HG02981 (cell line): Measurements from ENCODE around the gene BARHL2.
A peak's percentile ranks its signal among the peaks of the same experiment; 100 is the strongest.

Experiments used
- ATAC-seq: cut with Tn5 transposase; IDR thresholded peaks from one replicate; pipeline ENCODE4 v1.9.1; 2021; ENCODE audit warnings: mild to moderate bottlenecking, moderate library complexity; ENCODE audit not compliant: unreplicated experiment

Gene BARHL2

DNA sequence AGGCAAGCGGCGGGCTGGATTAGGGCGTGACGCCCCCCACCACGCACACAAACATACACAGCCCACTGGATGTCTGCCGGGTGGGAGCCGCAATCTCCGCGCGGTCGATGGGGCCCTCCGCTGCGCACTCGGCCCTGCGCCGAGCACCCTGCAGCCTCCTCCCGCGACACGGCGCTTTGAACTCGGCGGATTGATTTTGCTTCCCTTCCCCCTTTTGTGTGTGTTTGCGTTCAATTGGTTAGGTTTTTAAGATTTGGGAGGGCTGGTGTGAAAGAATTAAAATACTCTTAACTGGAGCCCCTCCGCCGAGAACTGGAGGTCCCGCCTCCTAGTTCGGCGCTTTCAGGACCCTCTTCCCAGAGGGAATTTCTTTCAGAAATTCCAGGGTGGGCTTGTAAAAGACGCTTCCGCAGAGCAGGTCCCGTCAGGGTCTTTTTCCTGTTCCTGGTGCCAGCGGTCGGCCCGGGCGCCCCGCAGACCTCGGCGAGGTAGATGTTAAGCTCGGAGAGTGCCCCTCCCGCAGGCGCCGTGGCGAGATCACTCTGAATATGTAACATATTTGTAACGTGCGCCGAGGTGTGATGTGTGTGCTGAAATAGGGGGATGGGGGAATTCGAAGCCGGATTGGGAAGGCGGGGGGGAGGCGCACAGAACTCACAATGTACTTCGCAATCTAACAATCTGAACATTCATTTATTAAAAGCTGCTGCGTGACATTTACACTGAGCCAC lies 8.0 kb upstream of the BARHL2 start:
- ATAC-seq, result no peak

DNA sequence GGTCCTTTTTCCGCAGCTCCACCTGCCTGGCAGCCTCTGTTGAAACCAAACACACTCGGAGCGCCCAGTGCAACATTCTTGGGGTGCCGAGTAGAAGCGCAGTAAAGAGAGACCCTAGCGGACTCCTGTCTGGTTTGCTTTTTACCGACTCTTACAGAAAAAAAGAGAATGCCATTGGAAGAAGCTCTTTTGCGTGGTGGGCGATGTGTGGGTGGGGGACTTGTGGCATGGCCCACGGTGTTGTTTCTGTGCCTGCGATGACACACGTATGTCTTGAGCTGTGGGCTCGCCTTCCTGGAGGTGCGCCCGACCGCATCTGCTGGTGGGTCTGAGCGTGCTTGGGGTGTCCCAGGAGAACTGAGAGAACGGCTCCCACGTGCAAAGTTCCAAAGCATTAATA lies 7.3 kb upstream of the BARHL2 start:
- ATAC-seq, result no peak

DNA sequence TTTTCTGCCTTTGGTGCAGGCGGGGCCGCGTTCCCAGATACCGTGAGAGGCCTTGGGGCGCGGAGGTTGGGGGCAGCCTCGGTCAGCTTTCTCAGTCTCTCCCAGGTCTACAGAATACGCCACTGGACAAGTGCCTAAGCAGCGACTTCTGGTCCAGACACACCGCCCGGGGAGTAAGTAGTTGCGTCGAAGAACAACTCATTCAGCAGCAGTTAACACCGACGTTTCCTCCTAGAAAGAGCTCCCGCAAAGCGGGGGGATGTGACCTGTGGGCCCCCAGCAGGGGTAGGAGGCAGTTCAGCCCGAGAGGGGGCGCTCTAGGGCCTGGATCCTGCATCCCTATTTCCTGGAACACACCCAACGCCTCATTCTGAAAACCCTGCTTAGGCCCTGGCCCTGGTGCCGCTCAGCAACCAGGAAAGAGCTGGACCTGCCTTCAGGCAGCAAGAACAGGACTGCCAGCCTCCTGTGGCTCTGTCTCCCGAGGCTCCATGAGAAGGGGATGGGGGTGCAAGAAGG lies 6.5 kb upstream of the BARHL2 start:
- ATAC-seq, result no peak

DNA sequence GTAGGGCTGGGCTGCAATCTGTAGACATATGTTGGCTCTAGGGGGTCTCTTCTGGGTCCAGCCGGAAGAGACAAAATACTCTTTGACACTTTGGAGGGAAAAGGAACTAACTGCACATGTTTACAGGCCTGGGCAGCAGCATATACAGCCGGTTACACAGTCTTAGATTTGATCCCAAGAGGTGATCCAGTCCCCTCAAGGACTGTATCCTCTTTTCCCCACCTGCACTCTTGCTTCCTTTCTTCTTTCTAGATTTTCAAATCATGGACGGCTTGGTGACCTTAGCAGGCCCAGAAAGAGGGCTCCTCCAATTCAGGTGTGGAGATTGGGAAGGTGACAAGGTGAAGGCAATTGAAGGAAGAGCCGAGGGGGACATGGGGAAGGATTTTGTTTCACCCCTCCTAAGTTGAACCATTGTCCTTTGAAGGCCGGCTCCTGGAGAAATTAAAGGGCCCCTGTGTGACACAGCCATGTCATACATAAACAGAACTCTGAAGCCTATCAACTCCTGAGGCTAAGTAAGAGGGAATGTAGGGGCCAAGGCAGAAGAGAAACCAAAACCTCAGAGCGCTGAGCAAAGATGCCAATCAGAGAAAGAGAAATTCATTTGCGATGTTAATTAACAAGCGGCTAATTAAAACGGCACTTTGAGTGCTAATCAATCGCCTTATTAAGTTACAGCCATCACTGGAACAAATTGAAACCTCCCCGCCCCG lies 5.9 kb upstream of the BARHL2 start:
- ATAC-seq, result no peak

DNA sequence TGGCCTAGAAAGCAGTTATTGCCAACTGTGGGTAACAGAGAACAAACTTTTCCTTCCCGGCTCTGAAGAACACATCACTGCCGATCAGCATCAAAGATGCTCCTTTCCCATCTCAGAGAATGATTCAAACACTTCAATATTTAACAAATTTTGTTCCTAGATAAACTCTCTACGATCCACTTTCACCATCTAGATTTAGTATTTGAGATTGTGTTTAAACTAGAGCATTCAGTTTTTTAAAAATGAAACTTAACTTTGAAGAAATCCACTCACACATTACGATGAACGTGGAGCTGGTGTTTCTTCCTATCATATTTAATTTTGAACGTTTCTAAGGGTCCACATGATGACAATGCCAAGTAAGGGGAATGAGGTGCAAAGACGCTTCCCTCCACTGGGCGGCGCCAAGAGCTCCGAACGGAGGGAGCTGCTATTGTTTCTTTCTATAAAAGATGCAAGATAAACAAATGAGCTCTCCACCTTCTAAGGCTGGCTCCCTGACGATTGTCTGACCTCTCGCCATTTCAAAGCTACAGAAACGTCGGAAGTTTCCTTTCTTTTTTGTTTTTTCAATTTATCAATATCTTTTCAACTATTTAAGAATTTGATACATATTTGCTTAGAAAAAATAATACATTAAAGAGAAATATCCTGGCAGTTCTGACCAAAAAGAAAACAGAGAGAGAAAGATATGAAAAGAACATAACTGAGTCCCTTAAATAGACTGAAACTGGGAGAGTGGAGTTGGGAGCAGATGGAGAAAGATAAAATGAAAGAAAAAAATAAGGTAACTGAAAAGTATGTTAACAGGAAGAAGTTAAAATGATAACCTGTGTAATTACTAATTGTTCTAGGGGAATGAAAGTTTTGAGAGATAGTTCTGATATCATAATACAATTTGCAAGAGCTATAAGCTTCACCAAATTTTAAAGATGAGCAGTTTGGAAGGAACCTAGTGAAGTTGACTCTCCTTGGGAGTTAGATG lies 4.4 kb upstream of the BARHL2 start:
- peak; percentile 51 for ATAC-seq

DNA sequence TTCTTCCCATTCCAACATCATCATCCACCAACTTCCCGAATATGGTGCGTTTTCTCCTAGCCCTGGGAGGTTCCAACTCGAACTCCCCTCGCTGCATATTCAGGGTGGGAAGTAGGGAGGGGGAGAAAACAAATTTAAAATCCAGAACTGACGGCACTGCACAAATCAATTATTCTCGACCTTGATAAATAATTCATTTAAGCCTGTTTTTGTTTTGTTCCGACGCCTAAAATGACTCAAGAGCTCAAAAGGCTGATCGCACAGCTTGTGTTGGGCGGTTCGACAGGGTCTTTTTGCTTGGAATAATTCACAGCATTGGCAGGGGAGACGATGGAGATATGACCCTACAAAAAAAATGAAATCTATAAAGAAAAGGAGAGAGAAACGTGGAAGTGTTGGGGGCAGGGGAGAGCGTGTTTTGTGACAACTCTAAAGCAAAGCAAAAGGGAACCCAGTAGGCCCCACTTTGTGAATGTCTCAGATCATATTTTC lies 3.1 kb upstream of the BARHL2 start:
- no peak for ATAC-seq

DNA sequence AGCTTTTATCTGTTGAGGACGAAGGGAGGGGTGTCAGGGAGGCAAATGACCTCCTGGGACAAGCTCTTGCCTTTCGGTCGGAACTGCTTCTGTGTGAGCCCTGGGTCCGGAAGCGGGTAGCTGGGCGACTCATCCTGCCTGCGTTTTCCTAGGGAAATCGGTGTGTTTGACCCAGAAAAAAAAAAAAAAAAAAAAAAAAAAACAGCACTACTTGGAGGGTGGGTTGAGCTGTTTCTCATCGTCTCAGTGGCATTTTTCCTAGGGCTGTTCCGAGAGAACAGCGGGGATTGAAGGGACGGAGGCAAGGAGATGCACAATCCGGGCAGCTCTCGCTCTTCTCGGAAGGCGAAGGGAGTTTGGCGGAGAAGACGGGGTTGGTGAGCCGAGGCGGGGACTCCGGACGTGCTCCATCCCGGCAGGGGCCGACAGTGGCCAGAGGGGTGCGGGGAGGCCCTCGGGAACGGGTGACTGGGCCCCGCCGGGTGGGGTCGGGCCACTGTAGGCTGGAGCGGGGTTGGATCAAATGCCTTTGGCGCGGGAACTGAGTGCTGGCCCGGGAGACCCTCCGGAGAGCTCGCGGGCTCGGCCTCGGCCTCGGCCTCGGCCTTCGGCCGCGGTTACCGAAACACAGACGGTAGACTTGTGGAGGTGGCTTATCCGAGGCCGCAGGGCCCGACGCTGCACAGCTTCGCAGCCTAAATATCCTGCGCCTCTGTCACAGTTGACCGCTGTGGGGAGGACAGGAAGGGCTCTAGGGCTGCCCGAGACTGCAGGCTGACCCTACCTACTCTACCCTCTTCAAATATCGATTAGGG lies 2.4 kb upstream of the BARHL2 start:
- no peak for ATAC-seq

DNA sequence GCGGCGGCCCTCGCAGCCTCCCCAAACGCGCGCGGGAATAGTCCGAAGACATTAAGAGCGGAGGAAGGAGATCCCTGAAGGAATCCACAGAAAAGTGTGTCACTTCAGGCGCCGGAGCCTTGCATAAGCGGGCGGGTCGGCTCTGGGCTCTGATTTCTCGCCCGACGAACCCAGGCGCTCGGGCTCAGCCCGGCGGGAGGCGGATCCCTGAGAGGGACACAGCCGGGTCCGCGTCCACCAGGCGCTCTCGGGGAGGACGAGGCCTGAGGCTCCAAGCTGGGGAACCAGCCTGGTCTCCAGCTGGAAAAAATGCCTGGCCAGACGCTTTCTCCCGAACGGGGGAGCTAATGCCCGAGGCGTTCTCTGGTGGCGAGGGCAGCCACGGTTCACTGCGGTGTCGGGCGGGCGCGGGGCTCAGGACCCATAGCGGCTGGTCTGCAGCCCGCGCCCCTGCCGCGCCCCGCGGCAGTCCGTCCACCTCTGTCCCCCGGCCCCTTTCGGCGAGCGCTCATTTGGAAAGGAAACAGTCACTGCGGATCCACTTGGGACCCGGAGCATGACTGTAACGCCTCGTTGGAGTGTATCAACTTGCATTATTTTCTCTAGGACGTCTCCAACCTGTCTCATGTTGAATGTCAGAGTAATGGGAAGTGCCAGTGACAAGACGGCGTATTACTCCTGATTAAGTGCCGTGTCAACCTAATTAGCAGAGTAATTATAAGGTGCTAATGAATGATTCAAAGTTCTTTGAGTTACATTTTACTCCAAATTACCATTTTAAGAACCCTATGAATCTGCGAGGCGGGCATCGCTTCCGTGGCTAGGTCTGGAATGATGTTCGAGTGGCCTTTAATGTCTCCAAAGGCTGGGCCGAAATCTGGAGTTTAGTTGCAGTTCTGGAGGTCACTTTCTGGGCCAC lies 1.6 kb upstream of the BARHL2 start:
- ATAC-seq, result no peak

DNA sequence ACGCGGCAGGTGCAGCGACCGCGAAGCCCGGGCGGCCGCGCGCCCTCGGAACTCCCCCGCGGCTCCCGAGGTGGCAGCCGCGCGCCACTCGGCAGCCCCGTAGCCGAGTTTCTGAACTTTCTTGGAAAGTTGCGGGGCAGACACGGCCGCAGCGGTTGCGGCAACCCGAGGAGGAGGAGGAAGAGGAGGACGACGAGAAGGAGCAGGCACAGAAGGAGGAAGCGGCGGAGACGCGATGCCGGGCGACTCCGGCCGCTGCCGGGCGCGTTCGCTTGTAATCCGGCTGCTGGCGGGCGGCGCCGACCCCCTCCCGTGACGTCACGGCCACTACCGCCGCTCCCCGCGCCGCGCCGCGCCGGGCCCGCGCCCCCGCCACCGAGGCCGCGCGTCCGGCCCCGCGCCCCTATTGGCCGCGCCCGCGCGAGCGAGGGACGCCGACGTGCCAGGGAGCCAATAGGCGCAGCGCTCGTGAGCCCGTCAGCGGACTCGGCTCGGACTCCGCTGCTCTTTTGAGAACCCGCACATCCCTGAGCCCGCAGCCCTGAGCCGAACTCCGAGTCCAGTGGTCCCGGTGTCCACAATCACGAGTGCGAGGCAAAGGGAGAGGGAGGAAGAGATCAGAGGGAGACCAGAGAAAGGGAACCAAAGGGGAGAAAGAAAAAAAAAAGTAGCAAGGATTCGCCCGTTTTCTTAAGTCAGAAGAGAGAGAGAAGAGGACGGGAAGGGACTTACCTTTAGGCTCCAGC lies 736 bp upstream of the BARHL2 start:
- ATAC-seq, result no peak

DNA sequence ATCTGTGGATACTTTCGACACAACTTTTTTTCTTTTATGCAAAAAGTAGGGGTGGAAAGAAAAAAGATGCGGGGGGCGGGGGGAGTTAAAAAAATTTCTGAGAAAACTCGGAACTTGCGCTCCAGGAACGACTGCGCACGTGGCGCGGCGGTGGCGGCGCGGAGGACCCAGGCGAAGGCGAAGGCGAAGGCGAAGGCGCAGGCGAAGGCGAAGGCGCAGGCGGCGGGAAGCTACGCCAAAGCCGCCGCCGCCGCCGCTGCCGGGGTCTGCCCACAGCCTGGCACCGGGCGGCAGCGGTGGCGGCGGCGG lies 208 bp upstream of the BARHL2 start:
- ATAC-seq, result no peak

DNA sequence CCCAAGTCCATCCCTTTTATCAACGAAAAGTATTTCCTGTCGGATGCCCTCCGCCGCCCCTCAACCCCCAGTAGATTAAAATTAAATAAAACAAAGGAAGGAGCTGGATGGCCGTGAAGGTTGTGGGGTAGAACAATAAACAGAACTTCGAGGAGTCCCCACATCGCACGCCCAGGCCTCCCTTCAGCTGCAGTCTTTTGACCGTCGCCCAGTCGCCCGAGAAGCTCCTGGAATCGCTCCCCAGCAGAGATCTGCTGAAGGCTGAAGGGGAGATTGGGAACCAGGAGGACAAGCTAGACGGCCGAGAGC lies 905 bp downstream of the BARHL2 start:
- ATAC-seq, result no peak

DNA sequence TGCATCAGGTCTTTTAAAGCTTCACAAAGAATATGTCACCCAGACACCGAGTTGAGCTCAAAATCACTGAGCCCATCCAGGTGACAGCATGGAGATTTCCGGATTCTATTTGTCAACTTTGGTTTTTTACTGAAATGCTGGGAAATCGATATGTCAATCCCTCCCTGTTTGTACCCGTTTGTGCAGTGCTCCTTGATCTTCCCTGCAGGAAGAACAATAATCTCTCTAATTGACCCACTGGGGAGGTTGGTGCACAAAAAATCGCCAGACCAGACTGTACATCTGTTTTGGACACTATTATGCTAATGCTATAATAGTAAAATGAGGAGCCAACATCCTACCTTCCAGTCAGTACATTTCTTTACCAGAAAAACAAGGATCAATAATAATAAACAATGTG lies 1.8 kb downstream of the BARHL2 start:
- ATAC-seq, result no peak

DNA sequence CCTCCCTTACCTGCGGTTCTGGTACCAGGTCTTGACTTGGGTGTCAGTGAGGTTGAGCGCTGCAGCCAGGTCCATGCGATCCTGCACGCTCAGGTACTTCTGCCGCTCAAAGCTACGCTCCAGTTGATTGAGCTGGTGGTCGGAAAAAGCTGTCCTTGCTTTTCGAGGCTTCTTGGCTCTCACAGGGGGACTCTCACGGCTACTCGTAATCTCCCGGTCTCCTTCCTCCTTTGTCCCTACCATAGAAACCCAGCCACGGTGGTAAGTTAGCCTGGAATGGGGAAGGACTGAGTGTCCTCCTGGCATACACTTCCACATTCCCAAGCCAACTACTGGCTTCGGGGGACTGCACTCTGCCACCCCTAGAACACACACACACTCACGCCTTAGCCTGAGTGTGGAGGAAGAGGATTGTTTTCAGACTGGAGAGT lies 2.6 kb downstream of the BARHL2 start:
- no peak for ATAC-seq

DNA sequence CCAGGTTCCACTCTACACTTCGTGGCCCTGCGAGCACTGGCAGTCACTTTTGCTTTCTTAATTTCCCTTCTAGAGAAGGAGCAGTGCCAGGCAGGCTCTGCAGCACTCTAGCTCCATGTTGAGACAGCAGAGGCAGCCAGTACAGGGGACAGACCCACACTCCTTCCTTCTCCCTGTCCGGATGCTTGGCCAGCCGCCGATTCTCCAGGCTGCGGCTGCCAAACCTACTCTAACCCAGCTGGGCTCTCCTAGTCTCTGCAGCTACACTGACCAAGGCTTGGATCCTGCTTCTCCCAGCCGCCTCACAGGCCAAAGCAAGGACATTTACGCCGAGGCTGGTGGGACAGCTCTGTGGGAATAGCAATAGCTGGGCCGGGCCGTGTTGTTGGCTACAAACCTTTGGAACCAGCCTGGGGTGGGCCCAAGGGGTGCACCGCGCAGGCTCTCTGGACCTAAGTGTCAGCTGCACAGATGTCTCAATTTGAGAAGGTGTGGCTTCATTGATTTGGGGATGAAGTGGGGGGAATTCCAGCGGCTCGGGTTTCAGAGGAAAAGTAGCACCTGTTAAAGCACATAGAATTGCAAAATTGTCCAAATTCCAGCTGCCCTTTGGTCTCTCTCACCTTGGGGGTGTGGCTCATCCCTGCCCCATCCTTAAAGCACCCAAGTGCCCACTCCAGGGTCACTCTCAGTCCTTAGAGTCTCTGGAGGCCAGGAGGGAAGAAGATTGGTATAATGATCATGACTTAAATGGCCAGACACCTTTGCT lies 3.2 kb downstream of the BARHL2 start:
- ATAC-seq, result no peak

DNA sequence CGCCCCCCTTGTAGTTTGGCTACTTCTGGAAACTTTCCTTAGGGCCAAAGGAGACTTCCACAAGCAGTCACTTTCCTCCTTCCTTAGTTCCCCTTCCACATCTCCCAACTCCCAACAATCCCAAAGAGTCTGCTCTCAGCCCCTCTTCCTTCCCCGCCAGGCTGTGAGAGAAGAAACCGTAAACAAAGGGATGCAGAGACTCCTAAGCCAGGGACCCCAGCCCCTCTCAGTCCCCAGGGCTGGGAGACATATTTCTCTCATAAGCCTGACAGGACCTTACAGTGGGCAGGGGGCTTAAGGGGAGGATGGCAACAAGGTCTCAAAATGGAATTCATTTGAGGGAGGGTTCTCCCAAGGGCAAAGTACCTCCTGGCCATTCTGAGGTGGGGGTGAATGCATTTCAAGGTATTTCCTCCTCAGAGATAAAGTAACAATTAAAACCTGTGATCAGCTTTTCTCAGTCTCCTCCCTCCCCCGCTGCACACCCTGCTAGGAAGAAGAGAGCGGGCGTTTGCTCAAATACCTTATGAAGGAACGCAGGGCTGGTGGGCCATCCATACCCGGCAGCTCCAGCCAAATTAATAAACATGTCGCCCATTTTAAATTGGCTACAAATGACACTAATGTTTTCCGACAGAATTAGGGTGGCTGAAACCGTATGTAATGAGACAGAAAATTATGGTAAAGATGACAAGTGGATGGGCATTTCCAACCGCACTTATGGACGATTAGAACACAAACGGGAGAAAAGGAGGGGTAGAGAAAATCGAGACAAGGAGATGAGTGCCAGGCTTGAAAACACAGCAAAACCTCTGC lies 4.0 kb downstream of the BARHL2 start:
- no peak for ATAC-seq

DNA sequence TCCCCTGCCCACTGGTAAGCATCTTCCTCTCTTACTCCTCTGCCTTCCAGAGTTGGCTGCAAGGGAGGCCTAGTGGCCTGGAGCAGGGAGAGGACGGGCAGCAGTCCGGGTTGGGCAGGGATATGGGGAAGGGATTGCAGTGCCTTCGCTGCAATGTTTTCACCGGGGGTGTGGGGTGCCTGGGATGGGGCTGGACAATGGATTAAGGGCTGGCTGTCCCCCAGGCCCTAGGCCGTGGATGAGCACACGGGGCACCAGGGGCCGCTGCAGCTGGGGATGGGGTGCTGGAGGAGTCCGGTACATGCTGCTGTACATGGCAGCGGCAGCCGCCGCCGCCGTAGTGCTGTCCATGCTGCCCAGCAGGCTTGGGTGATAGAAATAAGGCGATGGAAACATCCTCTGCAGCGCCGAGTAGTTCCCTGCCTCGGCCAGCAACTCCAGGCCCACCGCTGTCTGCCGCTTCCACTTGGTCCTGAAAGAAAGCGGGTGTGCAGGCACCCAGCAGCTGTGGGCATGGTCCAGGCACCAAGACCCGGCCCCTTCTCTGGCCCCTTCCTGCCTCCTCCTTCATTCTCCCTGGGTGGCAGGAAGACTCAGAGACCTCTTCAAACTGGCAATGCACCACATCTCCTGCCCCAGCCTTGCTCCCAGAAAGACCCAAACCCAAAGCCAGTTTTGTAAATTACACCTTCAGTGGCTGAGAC lies 4.8 kb downstream of the BARHL2 start:
- ATAC-seq, result no peak

DNA sequence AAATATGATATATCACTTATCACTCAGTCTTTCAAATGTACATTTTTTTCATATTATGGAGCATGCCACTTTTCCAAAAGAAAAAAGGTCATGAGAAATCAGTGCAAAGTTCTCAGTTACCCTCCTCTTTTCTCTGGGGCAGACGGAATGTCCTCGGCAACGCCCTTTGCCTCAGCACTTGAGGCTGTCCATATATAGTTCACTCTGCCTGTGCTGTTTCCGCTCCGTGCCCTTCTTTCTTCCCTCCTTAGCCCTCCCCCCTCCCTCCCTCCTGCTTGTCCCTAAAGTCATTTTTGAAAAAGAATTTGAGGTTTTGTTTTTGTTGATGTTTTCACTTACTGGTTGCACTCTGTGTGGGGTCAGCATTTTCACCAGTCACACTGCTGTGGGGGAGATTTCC lies 5.4 kb downstream of the BARHL2 start:
- ATAC-seq, result no peak
